Esophagus squamous epithelium (tissue), 5 donors: ENCODE measurements around the gene SIRPA. TPM values are rescaled to one million over a fixed set of nuclear protein-coding genes. Genes with fewer than 3 reads are reported as not detected.
"Not testable (repeated sequence)": the region's sequence is repeated elsewhere in the genome, so short reads cannot be mapped to it uniquely, and the experiment has no call there.

Source experiments
- DNase-seq: peaks from one replicate; lab custom pipeline; 2025; lab: John Stamatoyannopoulos, UW
- H3K27ac ChIP-seq, 4 donors: fragments of 200-600 bp; sonication (generic); one replicate each; pipeline ENCODE4 v1.5.1; 2016 to 2019; ENCODE audit warnings: mild to moderate bottlenecking in 1 of 4
- H3K27me3 ChIP-seq, 4 donors: fragments of 200-600 bp; sonication (generic); 1 replicate in 3 of 4; 2 replicates in 1 of 4; pipeline versions ENCODE4 v1.5.1 to v1.6.0; 2017 to 2021; ENCODE audit warnings: antibody characterized with exemption in 1 of 4
- H3K36me3 ChIP-seq, 3 donors: fragments of 200-600 bp; sonication (generic); one replicate each; pipeline ENCODE4 v1.5.1; 2016 to 2019
- H3K4me1 ChIP-seq, 3 donors: fragments of 200-600 bp; sonication (generic); one replicate each; pipeline ENCODE4 v1.5.1; 2017 to 2019
- H3K4me3 ChIP-seq, 4 donors: fragments of 200-600 bp; sonication (generic); 1 replicate in 3 of 4; 2 replicates in 1 of 4; pipeline ENCODE4 v1.5.1; 2016 to 2019; ENCODE audit warnings: mild to moderate bottlenecking in 2 of 4, moderate library complexity in 1 of 4
- H3K9me3 ChIP-seq, 3 donors: fragments of 200-600 bp; sonication (generic); one replicate each; pipeline ENCODE4 v1.5.1; 2016 to 2019
- POLR2A ChIP-seq, 4 donors: fragments of 450-650 bp; IDR thresholded peaks; one replicate each; pipeline ENCODE4 v1.6.1; 2017; ENCODE audit warnings: antibody characterized with exemption in 4 of 4, mild to moderate bottlenecking in 4 of 4, moderate library complexity in 3 of 4
- WGBS, 2 donors: methylation state at CpG; one replicate each; pipeline ENCODE4 v1.1.5; 2018; 5-methylcytosine and 5-hydroxymethylcytosine counted together
- intact Hi-C: fragments of 100-400 bp; cut with DNase I; formaldehyde crosslinking; loops from one replicate; pipeline ENCODE4 v1.15.0; 2022
- total RNA-seq, 4 donors: library from RNA; depleted of rRNA; stranded (reverse); fragments of >200 nt; gene quantifications; one replicate each; pipeline ENCODE4 v1.1.0, GENCODE V29; 2016
- TF ChIP-seq, protein P1 (sequence below), 6 experiments: fragments of 450-650 bp in 4 of 6; fragments of 200-600 bp in 2 of 6; sonication (generic) in 2 of 6; IDR thresholded peaks; one replicate each; pipeline ENCODE4 v1.5.1; 2016 to 2019; ENCODE audit warnings: antibody characterized with exemption in 6 of 6, mild to moderate bottlenecking in 4 of 6, moderate library complexity in 4 of 6
- donor health status: DM: yes; HTN: yes; CAD: no.

Gene SIRPA
- total RNA-seq, 4 donors from 2014 or later, result 9.3 to 23.4 (median 20.1) TPM

DNA sequence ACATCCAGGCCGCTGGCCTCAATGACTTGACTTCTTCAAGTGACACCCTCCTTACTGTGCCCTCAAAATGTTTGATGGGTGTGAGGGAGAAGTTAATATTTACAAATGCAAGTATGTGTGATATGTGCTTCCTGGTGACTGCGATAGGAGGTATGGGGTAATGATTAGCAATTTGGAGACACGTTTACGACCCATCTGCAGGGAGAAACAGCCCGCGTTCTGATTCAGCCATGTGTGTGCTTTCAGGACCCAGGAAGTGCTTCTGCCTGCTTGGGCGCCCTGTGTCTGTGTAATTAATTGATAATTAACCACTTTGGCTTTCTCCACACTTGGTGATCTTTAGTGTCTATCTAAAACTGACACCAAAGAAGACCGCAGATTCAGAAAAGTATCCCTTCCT is 25.0 kb downstream of the SIRPA start:
- H3K27me3 ChIP-seq, result no peaks in the 10 kb centered on the region
- H3K4me3 ChIP-seq, result no peak overlapping the region
- no peaks in the 10 kb centered on the region for H3K9me3 ChIP-seq
- no peak overlapping the region for H3K27ac ChIP-seq
- H3K4me1 ChIP-seq, result no peaks in the 10 kb centered on the region
- intact Hi-C loops, result no loop called here
- TF ChIP-seq, protein P1, sequence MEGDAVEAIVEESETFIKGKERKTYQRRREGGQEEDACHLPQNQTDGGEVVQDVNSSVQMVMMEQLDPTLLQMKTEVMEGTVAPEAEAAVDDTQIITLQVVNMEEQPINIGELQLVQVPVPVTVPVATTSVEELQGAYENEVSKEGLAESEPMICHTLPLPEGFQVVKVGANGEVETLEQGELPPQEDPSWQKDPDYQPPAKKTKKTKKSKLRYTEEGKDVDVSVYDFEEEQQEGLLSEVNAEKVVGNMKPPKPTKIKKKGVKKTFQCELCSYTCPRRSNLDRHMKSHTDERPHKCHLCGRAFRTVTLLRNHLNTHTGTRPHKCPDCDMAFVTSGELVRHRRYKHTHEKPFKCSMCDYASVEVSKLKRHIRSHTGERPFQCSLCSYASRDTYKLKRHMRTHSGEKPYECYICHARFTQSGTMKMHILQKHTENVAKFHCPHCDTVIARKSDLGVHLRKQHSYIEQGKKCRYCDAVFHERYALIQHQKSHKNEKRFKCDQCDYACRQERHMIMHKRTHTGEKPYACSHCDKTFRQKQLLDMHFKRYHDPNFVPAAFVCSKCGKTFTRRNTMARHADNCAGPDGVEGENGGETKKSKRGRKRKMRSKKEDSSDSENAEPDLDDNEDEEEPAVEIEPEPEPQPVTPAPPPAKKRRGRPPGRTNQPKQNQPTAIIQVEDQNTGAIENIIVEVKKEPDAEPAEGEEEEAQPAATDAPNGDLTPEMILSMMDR (IDR thresholded peaks at IDR 0.05), result no peak
- 86% methylated on average over 7 of the region's 8 CpGs for WGBS, 2 donors
- peaks cover 5 to 61% (median 6%) of the 10 kb centered on the region in 3 donors for H3K36me3 ChIP-seq
- DNase-seq, result no peak

DNA sequence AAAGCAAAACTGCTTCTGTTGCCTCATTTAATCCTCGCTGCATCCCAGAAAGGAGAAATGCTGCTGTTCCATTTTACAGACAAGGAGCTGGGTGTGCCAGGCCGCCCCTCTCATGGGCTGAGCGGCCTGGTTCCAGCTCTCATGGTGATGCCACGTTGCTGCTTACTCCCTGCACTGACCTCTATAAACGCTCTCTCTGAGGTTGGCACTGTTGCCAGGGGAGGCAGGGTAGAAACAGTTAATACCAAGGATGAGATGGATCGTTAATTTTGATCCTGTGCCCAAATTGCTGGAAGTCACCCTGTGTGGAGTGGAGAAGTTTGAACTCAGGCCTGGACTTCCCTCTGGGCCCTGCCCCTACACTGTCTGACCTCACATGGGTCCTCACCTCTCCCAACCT is 25.6 kb downstream of the SIRPA start:
- WGBS, 2 donors, result 52 to 60% methylated on average over 4 to 5 of the region's 6 CpGs
- DNase-seq, result no peak
- Histone ChIP-seq H3K36me3 (peaks cover 6 to 59% (median 6%) of the 10 kb centered on the region in 3 donors), H3K27ac (no peak overlapping the region), H3K9me3 (no peaks in the 10 kb centered on the region), H3K27me3 (no peaks in the 10 kb centered on the region), H3K4me3 (no peak overlapping the region), H3K4me1 (no peaks in the 10 kb centered on the region)
- TF ChIP-seq, protein P1 (IDR thresholded peaks at IDR 0.05), result no peak
- no peak for TF ChIP-seq POLR2A (IDR thresholded peaks at IDR 0.05)
- intact Hi-C loops, result no loop called here

DNA sequence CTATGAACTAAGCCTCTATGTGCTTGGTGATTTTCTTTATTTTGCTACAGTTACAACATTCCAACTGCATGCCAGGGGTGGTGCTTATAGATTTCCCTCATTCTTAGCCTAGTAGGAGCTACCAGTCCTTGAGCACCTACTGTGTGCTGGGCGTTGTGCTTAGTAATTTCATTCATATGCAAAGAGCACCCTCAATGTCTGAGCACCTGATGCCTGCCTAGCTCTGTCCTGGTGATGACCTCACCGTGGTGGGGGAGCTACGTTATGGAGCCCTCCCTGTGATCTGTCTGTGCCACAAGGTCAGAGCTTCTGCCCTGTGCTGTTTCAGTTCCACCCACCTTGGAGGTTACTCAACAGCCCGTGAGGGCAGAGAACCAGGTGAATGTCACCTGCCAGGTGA is 26.8 kb downstream of the SIRPA start:
- H3K27ac ChIP-seq, H3K9me3 ChIP-seq, intact Hi-C loops, H3K4me1 ChIP-seq, H3K4me3 ChIP-seq, DNase-seq, H3K27me3 ChIP-seq: not testable (repeated sequence)
- H3K36me3 ChIP-seq, result peaks cover 6 to 54% (median 6%) of the 10 kb centered on the region in 3 donors
- 80% methylated on average over 2 of the region's 4 CpGs; no CpG with 5 or more reads in 1 of the 2 donors for WGBS, 2 donors

DNA sequence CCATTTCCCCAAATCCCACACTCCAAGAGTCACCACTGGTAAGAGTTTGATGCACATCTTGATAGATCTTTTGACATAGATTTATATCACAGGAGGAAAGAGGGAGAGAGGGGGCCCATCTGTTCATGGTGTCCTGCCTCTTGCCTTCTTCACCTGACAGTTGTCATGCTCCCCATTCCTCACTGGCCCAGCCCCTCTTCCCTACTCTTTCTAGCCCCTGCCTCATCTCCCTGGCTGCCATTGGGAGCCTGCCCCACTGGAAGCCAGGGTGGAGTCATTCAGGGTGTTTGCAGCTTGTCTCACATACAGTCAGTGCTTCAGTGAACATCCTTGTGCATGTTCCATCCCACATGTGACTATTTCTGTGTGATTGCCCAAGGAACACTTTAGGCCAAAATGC is 27.6 kb downstream of the SIRPA start:
- Histone ChIP-seq H3K9me3 (no peaks in the 10 kb centered on the region), H3K36me3 (peaks cover 3 to 53% (median 6%) of the 10 kb centered on the region in 3 donors), H3K4me3 (no peak overlapping the region), H3K27me3 (no peaks in the 10 kb centered on the region), H3K4me1 (no peaks in the 10 kb centered on the region), H3K27ac (no peak overlapping the region)
- no peak for DNase-seq
- TF ChIP-seq POLR2A (IDR thresholded peaks at IDR 0.05), result no peak
- TF ChIP-seq, protein P1 (IDR thresholded peaks at IDR 0.05), result no peak
- intact Hi-C loops, result no loop called here

DNA sequence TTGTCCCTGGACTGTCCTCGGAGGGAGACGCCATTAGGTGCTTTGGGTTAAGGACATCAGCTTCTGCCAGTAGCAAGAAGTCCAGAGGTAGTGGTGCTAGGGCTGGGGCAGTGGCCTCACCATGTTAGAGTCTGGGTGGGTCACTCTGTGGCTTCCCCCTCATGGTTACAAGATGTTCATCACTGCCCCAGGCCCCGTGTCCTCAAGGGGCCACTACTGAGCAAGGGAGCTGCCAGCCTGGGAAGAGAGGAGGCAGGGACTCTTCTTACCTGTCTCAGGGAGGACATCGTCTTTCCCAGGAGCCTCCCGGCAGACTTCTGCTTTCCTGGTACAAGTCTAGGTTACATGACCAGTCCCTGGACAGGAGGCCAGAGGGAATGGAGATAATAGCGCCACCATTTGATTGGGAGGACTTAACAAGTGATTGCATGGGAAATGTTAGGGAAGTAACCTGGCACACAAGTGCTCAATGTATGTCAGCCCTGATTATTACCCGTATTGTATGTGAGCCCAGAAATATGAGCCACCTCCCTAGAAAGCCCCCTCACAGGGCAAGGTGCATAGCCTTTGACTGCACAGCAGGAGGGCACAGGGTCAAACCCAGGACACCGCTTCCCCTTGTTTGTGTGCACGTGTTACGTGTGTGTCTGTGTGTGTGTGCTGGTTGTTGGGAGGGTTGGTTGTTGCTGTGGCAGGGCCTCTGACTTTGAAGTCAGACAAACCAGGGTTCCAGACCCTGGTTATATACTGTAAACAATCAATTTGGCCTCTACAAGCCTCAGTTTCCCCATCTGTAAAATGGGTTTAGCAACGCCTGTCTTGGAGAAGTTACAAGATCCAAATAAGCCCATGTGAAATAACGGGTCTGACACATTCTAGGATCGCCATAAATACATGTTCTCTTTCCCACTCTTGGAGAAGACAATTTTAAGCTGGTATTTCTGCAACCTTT is 30.0 kb downstream of the SIRPA start:
- WGBS, 2 donors, result 87 to 92% methylated on average over 10 of the region's 13 CpGs
- H3K4me1 ChIP-seq, result peaks cover 0 to 6% (median 0%) of the 10 kb centered on the region in 3 donors

More for the DNA sequence above, 30.0 kb downstream of the SIRPA start:
- no peak for DNase-seq
- no peaks in the 10 kb centered on the region for H3K9me3 ChIP-seq
- H3K4me3 ChIP-seq, result no peak overlapping the region
- H3K27me3 ChIP-seq, result no peaks in the 10 kb centered on the region
- intact Hi-C loops, result no loop called here
- H3K27ac ChIP-seq, result no peak overlapping the region
- TF ChIP-seq POLR2A (IDR thresholded peaks at IDR 0.05), result no peak
- TF ChIP-seq, protein P1 (IDR thresholded peaks at IDR 0.05), result no peak
- peaks cover 0 to 44% (median 6%) of the 10 kb centered on the region in 3 donors for H3K36me3 ChIP-seq
